H9 (cell line): ENCODE data around the gene FRAS1. TPM values are rescaled to one million over a fixed set of nuclear protein-coding genes. Genes with fewer than 3 reads are reported as not detected.

ENCODE experiments used
- DNase-seq: peaks from one replicate; pipeline ENCODE4 v3.0.0-alpha.2; 2017
- H2AFZ ChIP-seq: one replicate; pipeline ENCODE4 v1.6.1; 2013; ENCODE audit warnings: mild to moderate bottlenecking, low read length, control low read depth, moderate library complexity
- H2AK5ac ChIP-seq: 2 replicates; pipeline ENCODE4 v1.6.1; 2013; ENCODE audit warnings: low read length, control low read depth, mixed read lengths; ENCODE audit not compliant: insufficient read length
- H2BK120ac ChIP-seq: one replicate; pipeline ENCODE4 v1.6.1; 2013; ENCODE audit warnings: low read depth, mild to moderate bottlenecking, low read length, control low read depth, inconsistent platforms; ENCODE audit not compliant: poor library complexity, severe bottlenecking
- H2BK12ac ChIP-seq: 2 replicates; pipeline ENCODE4 v1.6.1; 2013; ENCODE audit warnings: low read length, control low read depth, mixed read lengths, low read depth; ENCODE audit not compliant: insufficient read length
- H2BK15ac ChIP-seq: 2 replicates; pipeline ENCODE4 v1.6.1; 2013; ENCODE audit warnings: low read depth, low read length, control low read depth
- H2BK20ac ChIP-seq: one replicate; pipeline ENCODE4 v1.6.1; 2013; ENCODE audit warnings: low read depth, mild to moderate bottlenecking, low read length, control low read depth, inconsistent platforms; ENCODE audit not compliant: poor library complexity, severe bottlenecking
- H2BK5ac ChIP-seq: 2 replicates; pipeline ENCODE4 v1.6.1; 2013; ENCODE audit warnings: low read length, control low read depth, mixed read lengths; ENCODE audit not compliant: insufficient read length
- H3K14ac ChIP-seq: 2 replicates; pipeline ENCODE4 v1.6.1; 2013; ENCODE audit warnings: low read length, control low read depth; ENCODE audit not compliant: insufficient read depth
- H3K18ac ChIP-seq: 2 replicates; pipeline ENCODE4 v1.6.1; 2013; ENCODE audit warnings: low read depth, mild to moderate bottlenecking, mixed read lengths, low read length, control low read depth; ENCODE audit not compliant: insufficient read length
- H3K23ac ChIP-seq: 2 replicates; pipeline ENCODE4 v1.6.1; 2013; ENCODE audit warnings: low read length, control low read depth, mixed read lengths, low read depth; ENCODE audit not compliant: insufficient read length
- H3K23me2 ChIP-seq: 2 replicates; pipeline ENCODE4 v1.6.1; 2013; ENCODE audit warnings: low read depth, mild to moderate bottlenecking, mixed read lengths, low read length, control low read depth; ENCODE audit not compliant: insufficient read length, poor library complexity, severe bottlenecking
- H3K27ac ChIP-seq: 2 replicates; pipeline ENCODE4 v1.5.1; 2013; ENCODE audit warnings: low read length, control low read depth, mixed read lengths, low read depth; ENCODE audit not compliant: insufficient read length
- H3K27me3 ChIP-seq: 2 replicates; pipeline ENCODE4 v1.6.1; 2013; ENCODE audit warnings: low read length, control low read depth, inconsistent platforms; ENCODE audit not compliant: insufficient read depth
- H3K4ac ChIP-seq: 2 replicates; pipeline ENCODE4 v1.6.1; 2013; ENCODE audit warnings: low read depth, mild to moderate bottlenecking, control low read depth, inconsistent platforms, low read length, moderate library complexity
- H3K4me1 ChIP-seq: 2 replicates; pipeline ENCODE4 v1.6.1; 2013; ENCODE audit warnings: low read length, control low read depth, inconsistent platforms; ENCODE audit not compliant: insufficient read depth
- H3K4me2 ChIP-seq: 2 replicates; pipeline ENCODE4 v1.6.1; 2013; ENCODE audit warnings: low read length, control low read depth, mixed read lengths; ENCODE audit not compliant: insufficient read length, insufficient read depth
- H3K56ac ChIP-seq: 2 replicates; pipeline ENCODE4 v1.6.1; 2013; ENCODE audit warnings: low read depth, mild to moderate bottlenecking, mixed read lengths, low read length, control low read depth; ENCODE audit not compliant: insufficient read length
- H3K79me1 ChIP-seq: 2 replicates; pipeline ENCODE4 v1.6.1; 2013; ENCODE audit warnings: low read depth, mild to moderate bottlenecking, moderate library complexity, low read length, control low read depth, inconsistent platforms; ENCODE audit not compliant: insufficient read depth, poor library complexity, severe bottlenecking
- H3K79me2 ChIP-seq: 2 replicates; pipeline ENCODE4 v1.6.1; 2013; ENCODE audit warnings: low read length, control low read depth, inconsistent platforms; ENCODE audit not compliant: insufficient read depth
- H3K9ac ChIP-seq: 2 replicates; pipeline ENCODE4 v1.6.1; 2013; ENCODE audit warnings: low read length, control low read depth, mixed read lengths; ENCODE audit not compliant: insufficient read length; ENCODE audit errors: extremely low read depth
- H3K9me3 ChIP-seq: one replicate; pipeline ENCODE4 v1.6.1; 2013; ENCODE audit warnings: low read depth, low read length, inconsistent platforms; ENCODE audit not compliant: control insufficient read depth
- H3T11ph ChIP-seq: one replicate; pipeline ENCODE4 v1.6.1; 2013; ENCODE audit warnings: mild to moderate bottlenecking, low read length, control low read depth, inconsistent platforms
- H4K20me1 ChIP-seq: one replicate; pipeline ENCODE4 v1.6.1; 2013; ENCODE audit not compliant: control insufficient read depth, insufficient read length, insufficient read depth
- H4K5ac ChIP-seq: 2 replicates; pipeline ENCODE4 v1.6.1; 2013; ENCODE audit warnings: low read depth, mild to moderate bottlenecking, mixed read lengths, low read length, control low read depth; ENCODE audit not compliant: insufficient read length
- H4K8ac ChIP-seq: replicated peaks from 2 replicates; pipeline ENCODE4 v1.6.1; 2013; ENCODE audit warnings: low read length, control low read depth, mixed read lengths, low read depth; ENCODE audit not compliant: insufficient read length
- H4K91ac ChIP-seq: 2 replicates; pipeline ENCODE4 v1.6.1; 2013; ENCODE audit warnings: low read depth, mild to moderate bottlenecking, moderate library complexity, mixed read lengths, low read length, control low read depth; ENCODE audit not compliant: insufficient read length
- H3K27ac Mint-ChIP-seq, 3 experiments: 2 replicates in 2 of 3; 3 replicates in 1 of 3; pipeline ENCODE4 v1.8.0; 2020 to 2021; ENCODE audit warnings: mixed read lengths in 3 of 3, mild to moderate bottlenecking in 1 of 3, moderate library complexity in 1 of 3
- H3K27me3 Mint-ChIP-seq: 2 replicates; pipeline ENCODE4 v1.8.0; 2021; ENCODE audit warnings: low read depth, mild to moderate bottlenecking, moderate library complexity, mixed read lengths
- H3K36me3 Mint-ChIP-seq, 3 experiments: 2 replicates in 2 of 3; 3 replicates in 1 of 3; pipeline ENCODE4 v1.8.0; 2020 to 2021; ENCODE audit warnings: low read depth in 3 of 3, mixed read lengths in 3 of 3; ENCODE audit not compliant: insufficient read depth in 1 of 3
- H3K4me1 Mint-ChIP-seq, 2 experiments: 2 replicates each; pipeline ENCODE4 v1.8.0; 2020; ENCODE audit warnings: mixed read lengths in 2 of 2
- H3K4me3 Mint-ChIP-seq, 2 experiments: 2 replicates in 1 of 2; 3 replicates in 1 of 2; pipeline ENCODE4 v1.8.0; 2020 to 2021; ENCODE audit warnings: mild to moderate bottlenecking in 2 of 2, mixed read lengths in 2 of 2, moderate library complexity in 1 of 2
- H3K9me3 Mint-ChIP-seq, 2 experiments: 2 replicates in 1 of 2; 3 replicates in 1 of 2; pipeline ENCODE4 v1.8.0; 2020; ENCODE audit warnings: mild to moderate bottlenecking in 2 of 2, mixed read lengths in 2 of 2, moderate library complexity in 1 of 2
- WGBS: extraction: QIAGEN DNeasy Blood & Tissue Kit; methylation state at CpG from one replicate; pipeline ENCODE4 v1.1.7; 2013; ENCODE audit warnings: missing lambda C conversion rate, low lambda C conversion rate, mixed read lengths; ENCODE audit not compliant: insufficient read length; ENCODE audit errors: extremely low coverage; 5-methylcytosine and 5-hydroxymethylcytosine counted together
- total RNA-seq: library from RNA; stranded (reverse); gene quantifications from 2 replicates; pipeline ENCODE4 v1.2.1, GENCODE V29; 2021
- TF ChIP-seq, protein P1 (sequence below): fragments of 200-600 bp; sonication (generic); conservative IDR thresholded peaks from 3 replicates; pipeline ENCODE4 v1.8.0; 2021; ENCODE audit warnings: antibody characterized with exemption, mild to moderate bottlenecking

Gene FRAS1
- total RNA-seq, 1 experiment from 2014 or later, result 58.5 TPM

- Histone ChIP-seq H3K27ac (no peak overlapping the region), H3K4ac (no peak overlapping the region), H3K27me3 (no peaks in the 10 kb centered on the region), H3K14ac (no peak overlapping the region), H2AK5ac (no peak overlapping the region), H3K79me1 (no peaks in the 10 kb centered on the region), H2BK5ac (no peak overlapping the region), H2BK120ac (no peak overlapping the region), H3K9me3 (no peaks in the 10 kb centered on the region), H3K18ac (no peak overlapping the region), H2BK12ac (no peak overlapping the region), H3K23me2 (no peaks in the 10 kb centered on the region), H3K9ac (no peak overlapping the region), H2AFZ (no peak overlapping the region), H2BK20ac (no peak overlapping the region), H3K4me2 (no peak overlapping the region), H3K23ac (no peak overlapping the region), H4K8ac (no peak overlapping the region), H3K79me2 (no peaks in the 10 kb centered on the region), H3K56ac (no peak overlapping the region), H4K20me1 (no peaks in the 10 kb centered on the region), H4K5ac (no peak overlapping the region), H3K4me1 (no peaks in the 10 kb centered on the region), H2BK15ac (no peak overlapping the region), H3T11ph (no peak overlapping the region), H4K91ac (no peak overlapping the region)
- TF ChIP-seq, protein P1, sequence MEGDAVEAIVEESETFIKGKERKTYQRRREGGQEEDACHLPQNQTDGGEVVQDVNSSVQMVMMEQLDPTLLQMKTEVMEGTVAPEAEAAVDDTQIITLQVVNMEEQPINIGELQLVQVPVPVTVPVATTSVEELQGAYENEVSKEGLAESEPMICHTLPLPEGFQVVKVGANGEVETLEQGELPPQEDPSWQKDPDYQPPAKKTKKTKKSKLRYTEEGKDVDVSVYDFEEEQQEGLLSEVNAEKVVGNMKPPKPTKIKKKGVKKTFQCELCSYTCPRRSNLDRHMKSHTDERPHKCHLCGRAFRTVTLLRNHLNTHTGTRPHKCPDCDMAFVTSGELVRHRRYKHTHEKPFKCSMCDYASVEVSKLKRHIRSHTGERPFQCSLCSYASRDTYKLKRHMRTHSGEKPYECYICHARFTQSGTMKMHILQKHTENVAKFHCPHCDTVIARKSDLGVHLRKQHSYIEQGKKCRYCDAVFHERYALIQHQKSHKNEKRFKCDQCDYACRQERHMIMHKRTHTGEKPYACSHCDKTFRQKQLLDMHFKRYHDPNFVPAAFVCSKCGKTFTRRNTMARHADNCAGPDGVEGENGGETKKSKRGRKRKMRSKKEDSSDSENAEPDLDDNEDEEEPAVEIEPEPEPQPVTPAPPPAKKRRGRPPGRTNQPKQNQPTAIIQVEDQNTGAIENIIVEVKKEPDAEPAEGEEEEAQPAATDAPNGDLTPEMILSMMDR, result no peak
- peaks cover 7 to 8% of the 10 kb centered on the region in 2 experiments for H3K4me1 Mint-ChIP-seq
- peaks cover 7 to 9% of the 10 kb centered on the region in 2 experiments; a peak in 3 of 5 replicates for H3K9me3 Mint-ChIP-seq
- no peak for DNase-seq
- no CpG with 5 or more reads among the region's 5 CpGs for WGBS
- H3K36me3 Mint-ChIP-seq, result peaks cover 0 to 13% (median 9%) of the 10 kb centered on the region in 3 experiments; a peak in 5 of 7 replicates
- H3K27ac Mint-ChIP-seq, result peak overlapping the region in 1 of 3 experiments; percentile 6; a peak in 2 of 7 replicates
- H3K4me3 Mint-ChIP-seq, result no peak overlapping the region
- H3K27me3 Mint-ChIP-seq, result 0 out of 2 replicates have a peak, but pooled peaks cover 2% of the 10 kb centered on the region
Observed at GRCh38 chr4:78038704-78039103, 18.4 kb upstream of the FRAS1 start.
